Gastrocnemius medialis (tissue), 4 donors: ENCODE data around the gene DELE1. TPM values are rescaled to one million over a fixed set of nuclear protein-coding genes. Genes with fewer than 3 reads are reported as not detected.

Source experiments
- ATAC-seq, 2 donors: fragments of 150-250 bp; one replicate each; pipeline ENCODE4 v1.9.1; 2016
- DNase-seq, 2 donors: peaks; one replicate each; pipeline ENCODE4 v3.0.0-alpha.2; 2019
- H3K27ac ChIP-seq, 4 donors: fragments of 200-600 bp; sonication (generic); 1 replicate in 1 of 4; 2 replicates in 3 of 4; pipeline ENCODE4 v1.5.1; 2016 to 2018; ENCODE audit warnings: mild to moderate bottlenecking in 2 of 4, moderate library complexity in 1 of 4
- H3K27me3 ChIP-seq, 3 donors: fragments of 200-600 bp; sonication (generic) in 2 of 3; 1 replicate in 1 of 3; 2 replicates in 2 of 3; pipeline versions ENCODE4 v1.5.1 to v1.6.0; 2016 to 2019; ENCODE audit warnings: mild to moderate bottlenecking in 1 of 3, moderate library complexity in 1 of 3
- H3K36me3 ChIP-seq, 2 donors: fragments of 200-600 bp; sonication (generic) in 1 of 2; one replicate each; pipeline ENCODE4 v1.5.1; 2017 to 2018
- H3K4me1 ChIP-seq, 2 donors: fragments of 200-600 bp; sonication (generic) in 1 of 2; one replicate each; pipeline ENCODE4 v1.5.1; 2016 to 2017; ENCODE audit warnings: mild to moderate bottlenecking in 2 of 2
- H3K4me3 ChIP-seq, 4 donors: fragments of 200-600 bp; sonication (generic) in 3 of 4; 1 replicate in 1 of 4; 2 replicates in 3 of 4; pipeline ENCODE4 v1.5.1; 2016 to 2019; ENCODE audit warnings: mild to moderate bottlenecking in 2 of 4
- H3K9me3 ChIP-seq, 3 donors: fragments of 200-600 bp; sonication (generic) in 2 of 3; 1 replicate in 1 of 3; 2 replicates in 2 of 3; pipeline ENCODE4 v1.5.1; 2016 to 2019
- CTCF ChIP-seq, 5 experiments: fragments of 450-650 bp in 3 of 5; fragments of 200-600 bp in 2 of 5; sonication (generic) in 2 of 5; IDR thresholded peaks in 4 of 5; conservative IDR thresholded peaks in 1 of 5; 1 replicate in 4 of 5; 2 replicates in 1 of 5; pipeline ENCODE4 v1.5.1; 2016 to 2019; ENCODE audit warnings: antibody characterized with exemption in 5 of 5, mild to moderate bottlenecking in 3 of 5, moderate library complexity in 3 of 5
- POLR2A ChIP-seq, 2 donors: fragments of 450-650 bp; IDR thresholded peaks; one replicate each; pipeline ENCODE4 v1.6.1; 2017; ENCODE audit warnings: antibody characterized with exemption in 2 of 2, mild to moderate bottlenecking in 2 of 2, moderate library complexity in 2 of 2
- in situ Hi-C, 4 donors: fragments of 200-750 bp; cut with MboI; loops; one replicate each; pipeline versions ENCODE4 v1.15.0 to v1.8.0; 2017; ENCODE audit warnings: low sequenced_read_pairs in 4 of 4
- intact Hi-C: fragments of 100-400 bp; cut with DNase I; formaldehyde crosslinking; loops from one replicate; pipeline ENCODE4 v1.15.1; 2023; ENCODE audit warnings: low total_unique reads
- total RNA-seq, 4 donors: library from RNA; depleted of rRNA; stranded (reverse); fragments of >200 nt; gene quantifications; one replicate each; pipeline versions ENCODE4 v1.1.0 to v1.2.3, GENCODE V29; 2016

The DELE1 gene
- total RNA-seq, 4 donors from 2014 or later, result 31.3 to 91.6 (median 52.4) TPM

GRCh38 chr5:141908796-141909195 is 14.9 kb upstream of the DELE1 start:
- TF ChIP-seq CTCF (IDR thresholded peaks at IDR 0.05 in 4 of 5, conservative IDR thresholded peaks at IDR 0.05 in 1 of 5), result no peak
- Histone ChIP-seq H3K27ac (no peak overlapping the region), H3K4me3 (no peak overlapping the region), H3K36me3 (no peaks in the 10 kb centered on the region), H3K4me1 (peaks cover 0 to under 1% of the 10 kb centered on the region in 2 donors), H3K9me3 (no peaks in the 10 kb centered on the region), H3K27me3 (peaks cover 0 to 13% (median 4%) of the 10 kb centered on the region in 3 donors)
- intact Hi-C loops (no loop called here), in situ Hi-C loops (no loop called here)
- DNase-seq (no peak), ATAC-seq (no peak)

GRCh38 chr5:141909212-141909611 is 14.5 kb upstream of the DELE1 start:
- no peak for DNase-seq
- intact Hi-C loops, result no loop called here
- in situ Hi-C loops, result no loop called here

GRCh38 chr5:141910271-141910673 is 13.4 kb upstream of the DELE1 start:
- H3K27me3 ChIP-seq, result peaks cover 0 to 17% (median 4%) of the 10 kb centered on the region in 3 donors
- intact Hi-C loops (no loop called here), in situ Hi-C loops (no loop called here)
- DNase-seq (no peak), ATAC-seq (no peak)
- no peak overlapping the region for H3K4me3 ChIP-seq
- TF ChIP-seq CTCF (IDR thresholded peaks at IDR 0.05 in 4 of 5, conservative IDR thresholded peaks at IDR 0.05 in 1 of 5) (no peak), POLR2A (IDR thresholded peaks at IDR 0.05) (no peak)
- H3K27ac ChIP-seq, result no peak overlapping the region
- no peaks in the 10 kb centered on the region for H3K36me3 ChIP-seq
- H3K4me1 ChIP-seq, result peaks cover 0 to 8% of the 10 kb centered on the region in 2 donors
- H3K9me3 ChIP-seq, result no peaks in the 10 kb centered on the region

More at GRCh38 chr5:141909212-141909611, 14.5 kb upstream of the DELE1 start:
- no peaks in the 10 kb centered on the region for H3K36me3 ChIP-seq
- TF ChIP-seq CTCF (IDR thresholded peaks at IDR 0.05 in 4 of 5, conservative IDR thresholded peaks at IDR 0.05 in 1 of 5), result no peak
- no peak for TF ChIP-seq POLR2A (IDR thresholded peaks at IDR 0.05)
- H3K27me3 ChIP-seq, result peaks cover 0 to 17% (median 4%) of the 10 kb centered on the region in 3 donors
- H3K4me3 ChIP-seq, result no peak overlapping the region
- no peaks in the 10 kb centered on the region for H3K9me3 ChIP-seq
- H3K4me1 ChIP-seq, result peaks cover 0 to 5% of the 10 kb centered on the region in 2 donors
- no peak for ATAC-seq
- no peak overlapping the region for H3K27ac ChIP-seq

- in situ Hi-C loops, result no loop called here
- no peak overlapping the region for H3K27ac ChIP-seq
- intact Hi-C loops, result no loop called here
These were observed 10.0 kb upstream of the DELE1 start for GRCh38 chr5:141913560-141914198.

More at GRCh38 chr5:141913560-141914198, 10.0 kb upstream of the DELE1 start:
- DNase-seq (no peak), ATAC-seq (no peak)
- Histone ChIP-seq H3K27me3 (peaks cover 0 to 17% (median 4%) of the 10 kb centered on the region in 3 donors), H3K36me3 (no peaks in the 10 kb centered on the region), H3K4me3 (peak overlapping the region; percentile 37 to 67 (median 46)), H3K9me3 (no peaks in the 10 kb centered on the region), H3K4me1 (peaks cover 0 to 8% of the 10 kb centered on the region in 2 donors)
- TF ChIP-seq POLR2A (IDR thresholded peaks at IDR 0.05), result no peak
- TF ChIP-seq CTCF (IDR thresholded peaks at IDR 0.05 in 4 of 5, conservative IDR thresholded peaks at IDR 0.05 in 1 of 5), result no peak
